GM19395 (cell line): ENCODE measurements around the gene TSC1.

Experiments used
- ATAC-seq: cut with Tn5 transposase; IDR thresholded peaks from one replicate; pipeline ENCODE4 v1.9.1; 2021; ENCODE audit warnings: mild to moderate bottlenecking, moderate library complexity; ENCODE audit not compliant: unreplicated experiment

Gene TSC1

GRCh38 chr9:132894346-132894745, 50.1 kb downstream of the TSC1 start:
- no peak for ATAC-seq

GRCh38 chr9:132892400-132892799, 52.0 kb downstream of the TSC1 start:
- ATAC-seq = no peak

DNA sequence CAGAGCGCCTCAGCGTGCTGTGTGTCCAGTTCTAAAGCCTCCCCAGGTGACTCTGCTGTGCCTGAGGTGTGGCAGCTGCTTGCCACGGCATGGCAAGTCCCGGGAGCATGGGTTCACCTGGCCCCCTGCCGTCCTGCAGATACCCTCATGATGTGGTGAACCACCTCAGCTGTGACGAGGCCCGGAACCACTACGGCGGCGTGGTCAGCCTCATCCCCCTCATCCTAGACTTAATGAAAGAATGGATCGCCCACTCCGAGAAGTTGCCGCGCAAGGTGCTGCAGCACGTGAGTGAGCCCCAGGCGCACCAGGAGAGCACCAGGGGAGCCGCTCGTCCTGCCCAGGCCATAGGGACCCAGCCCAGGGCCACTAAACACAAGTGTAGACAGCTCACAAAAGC, 56.3 kb downstream of the TSC1 start:
- ATAC-seq = no peak

- no peak for ATAC-seq
Measured at GRCh38 chr9:132887181-132888120, 57.0 kb downstream of the TSC1 start.

GRCh38 chr9:132886334-132886725, 58.1 kb downstream of the TSC1 start:
- ATAC-seq = no peak

GRCh38 chr9:132885720-132886333, 58.6 kb downstream of the TSC1 start:
- ATAC-seq = no peak

DNA sequence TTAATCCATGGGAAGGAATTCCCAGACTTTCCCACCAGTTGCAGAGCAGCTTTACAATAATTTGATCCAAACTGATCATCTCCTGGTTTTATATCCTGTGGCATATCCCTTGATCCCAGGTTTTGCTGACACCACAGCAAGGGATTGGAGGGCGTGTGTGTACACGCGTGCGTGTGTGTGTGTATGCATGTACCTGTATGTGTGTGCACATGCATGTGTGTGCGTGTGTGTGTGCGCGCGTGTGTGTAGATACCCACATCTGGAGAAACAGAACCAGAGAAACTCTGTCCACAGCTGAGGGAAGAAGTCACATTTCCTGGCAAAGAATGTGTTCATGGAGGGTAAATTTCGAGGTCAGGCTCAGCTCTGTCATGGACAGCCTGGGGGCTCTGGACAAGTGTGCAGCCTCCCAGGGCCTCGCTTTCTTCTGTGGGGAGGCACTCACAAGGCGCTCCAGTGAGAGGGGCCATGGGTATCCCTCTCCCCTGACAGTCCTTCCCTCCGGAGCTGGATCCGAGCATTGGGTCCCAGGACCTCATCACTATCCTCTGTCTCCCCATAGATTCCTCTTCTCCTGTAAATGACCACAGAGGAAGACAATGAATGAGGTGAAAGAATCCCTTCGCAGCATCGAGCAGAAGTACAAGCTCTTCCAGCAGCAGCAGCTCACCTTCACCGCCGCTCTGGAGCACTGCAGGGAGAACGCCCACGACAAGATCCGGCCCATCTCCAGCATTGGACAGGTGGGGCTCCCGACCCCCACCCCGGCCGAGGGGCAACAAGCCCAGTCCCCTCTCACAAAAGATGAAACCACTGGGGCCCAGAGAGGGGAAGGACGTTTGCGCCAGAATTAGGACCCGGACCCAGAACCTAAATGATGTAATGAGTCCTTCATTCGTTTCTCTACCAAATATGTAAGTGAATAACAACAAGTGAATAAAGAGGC, 60.8 kb downstream of the TSC1 start:
- no peak for ATAC-seq

DNA sequence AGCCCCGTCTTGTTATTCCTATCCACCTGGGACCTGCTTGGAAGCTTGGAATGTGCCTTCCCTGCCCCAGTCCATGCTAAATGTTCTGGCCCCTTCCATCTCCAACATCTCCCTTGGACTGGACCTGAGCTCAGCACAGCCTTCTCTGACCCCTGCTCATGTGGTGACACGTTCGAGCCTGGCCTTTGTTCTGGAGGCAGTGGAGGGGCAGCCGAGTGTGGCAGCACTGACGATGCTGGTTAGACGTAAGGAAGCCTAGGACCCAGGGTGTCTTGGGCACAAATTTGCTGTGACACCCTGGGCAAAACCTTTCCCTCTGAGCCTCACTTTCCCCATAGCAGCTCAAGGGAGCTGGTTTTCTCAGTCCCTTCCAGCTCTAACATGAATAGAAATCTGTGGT, 61.8 kb downstream of the TSC1 start:
- ATAC-seq = no peak

- ATAC-seq = no peak
Measured at GRCh38 chr9:132881826-132882225, 62.6 kb downstream of the TSC1 start.

DNA sequence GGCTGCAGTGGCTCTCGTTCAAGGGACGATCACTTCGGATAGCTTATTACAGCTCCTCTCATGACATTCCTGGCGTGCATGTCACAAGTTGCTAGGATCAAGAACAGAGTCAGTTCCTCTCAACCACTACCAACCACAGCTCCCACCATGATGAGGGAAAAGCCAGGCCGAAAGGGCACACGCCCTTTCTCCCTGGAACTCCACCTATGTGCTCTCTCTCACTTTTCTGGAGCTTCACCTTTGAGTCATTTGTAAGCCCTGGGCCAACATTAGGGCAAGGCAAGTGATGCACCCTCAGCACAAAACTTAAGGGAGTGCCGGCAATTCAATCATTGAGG, 64.1 kb downstream of the TSC1 start:
- no peak for ATAC-seq

GRCh38 chr9:132879457-132880323, 64.7 kb downstream of the TSC1 start:
- ATAC-seq = no peak

GRCh38 chr9:132878695-132879456, 65.5 kb downstream of the TSC1 start, which contains the start of gene SPACA9:
Gene SPACA9, plus strand, starts transcription at chr9:132878898. Its CDS starts 5,050 bp downstream, at chr9:132883948.
- no peak for ATAC-seq

DNA sequence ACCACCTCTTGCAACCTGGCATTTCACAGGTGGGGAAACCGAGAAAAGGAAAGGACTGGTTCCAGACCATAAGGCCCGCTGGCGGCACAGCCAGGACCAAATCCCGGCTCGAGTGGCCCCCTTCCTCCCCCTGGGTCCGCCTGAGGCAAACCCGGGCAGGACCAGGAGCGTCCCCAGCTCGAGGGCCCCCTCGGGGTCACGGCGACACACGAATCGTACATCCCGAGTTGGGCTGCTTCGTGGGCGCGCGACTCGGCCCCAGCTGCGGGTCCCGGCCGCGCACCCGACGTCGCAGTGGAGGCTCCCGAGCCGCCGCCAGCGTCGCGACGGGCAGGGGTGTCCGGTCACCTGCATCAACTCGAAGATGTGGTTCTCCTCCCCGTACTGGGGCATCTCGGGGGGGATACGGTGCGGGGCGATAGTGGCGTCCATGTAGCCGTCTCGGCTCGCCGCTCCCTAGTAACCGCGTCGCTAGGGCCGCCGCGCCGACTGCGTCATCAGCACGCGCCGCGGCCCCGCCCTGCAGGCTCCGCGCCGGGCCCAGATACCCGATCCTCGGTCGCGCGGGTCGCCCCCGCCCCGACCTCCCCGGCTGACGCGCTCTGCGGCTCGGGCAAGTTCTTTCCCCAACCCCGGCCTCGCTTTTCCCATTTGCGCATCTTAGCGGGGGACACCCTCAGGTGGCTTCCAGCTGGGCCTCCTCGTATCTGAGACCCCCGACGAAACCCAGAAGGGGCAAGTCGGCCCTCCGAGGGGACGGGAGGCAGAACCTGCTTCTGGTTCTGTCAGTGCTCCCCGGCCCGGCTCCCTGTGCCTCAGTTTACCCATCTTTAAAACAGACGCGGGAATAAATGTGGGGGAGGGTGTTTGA, 66.4 kb downstream of the TSC1 start, which contains the start of gene AK8:
AK8 (minus strand) TSS at position 461 of the 871 bp plus-strand sequence; CDS start at position 432, 29 bp downstream.
- no peak for ATAC-seq

DNA sequence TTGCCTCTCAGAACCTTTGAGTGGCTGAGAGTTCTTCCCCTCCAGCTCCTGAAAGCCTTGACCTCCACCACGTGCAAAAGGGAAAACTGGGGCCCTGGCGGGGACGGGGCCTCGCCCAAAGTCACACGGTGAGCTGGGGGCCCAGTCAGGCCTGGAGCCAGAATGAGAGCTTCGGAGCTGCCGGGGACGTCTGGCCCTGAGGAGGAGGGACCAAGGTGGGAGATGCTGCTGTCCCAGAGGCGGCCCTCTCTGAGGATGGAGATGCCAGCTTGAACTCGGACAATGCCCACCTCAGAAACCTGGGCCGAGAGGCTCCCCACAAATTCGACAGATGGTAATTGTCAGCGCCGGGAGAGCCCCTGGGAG, 67.0 kb downstream of the TSC1 start:
- no peak for ATAC-seq

DNA sequence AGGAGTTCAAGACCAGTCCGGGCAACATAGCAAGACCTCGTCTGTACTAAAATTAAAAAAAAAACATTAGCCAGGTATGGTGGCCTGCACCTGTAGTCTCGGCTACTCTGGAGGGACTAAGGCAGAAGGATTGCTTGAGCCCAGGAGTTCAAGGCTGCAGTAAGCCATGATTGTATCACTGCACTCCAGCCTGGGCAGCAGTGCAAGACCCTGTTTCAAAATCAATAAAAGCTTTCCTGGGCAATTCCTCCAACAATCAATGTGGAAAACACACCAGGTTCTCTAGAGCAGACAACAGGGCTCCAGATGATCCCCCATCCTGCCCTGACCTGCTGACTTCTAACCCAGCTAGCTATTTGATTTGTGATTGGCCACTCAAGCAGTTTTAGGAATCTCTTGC, 67.6 kb downstream of the TSC1 start:
- no peak for ATAC-seq

GRCh38 chr9:132875159-132875558, 69.3 kb downstream of the TSC1 start:
- no peak for ATAC-seq

DNA sequence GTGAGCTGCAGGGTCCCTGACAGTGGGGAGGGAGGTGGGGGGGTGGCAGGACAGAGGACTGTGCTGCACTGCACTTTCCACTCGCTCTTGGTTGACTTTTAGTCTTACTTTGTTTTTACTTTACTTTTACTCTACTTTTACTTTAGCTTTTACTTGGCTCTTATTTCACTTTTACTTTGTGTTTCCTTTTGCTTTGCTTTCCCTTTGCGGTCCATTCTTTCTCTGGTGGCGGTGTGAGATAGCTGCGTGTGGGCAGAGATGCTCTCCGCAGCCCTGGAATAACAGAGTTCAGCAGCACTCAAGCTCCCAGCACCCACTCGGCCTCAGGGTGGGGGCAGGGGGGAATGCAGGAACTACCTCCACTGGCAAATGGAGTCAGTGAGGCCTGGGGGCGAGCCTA, 71.0 kb downstream of the TSC1 start:
- ATAC-seq = no peak

DNA sequence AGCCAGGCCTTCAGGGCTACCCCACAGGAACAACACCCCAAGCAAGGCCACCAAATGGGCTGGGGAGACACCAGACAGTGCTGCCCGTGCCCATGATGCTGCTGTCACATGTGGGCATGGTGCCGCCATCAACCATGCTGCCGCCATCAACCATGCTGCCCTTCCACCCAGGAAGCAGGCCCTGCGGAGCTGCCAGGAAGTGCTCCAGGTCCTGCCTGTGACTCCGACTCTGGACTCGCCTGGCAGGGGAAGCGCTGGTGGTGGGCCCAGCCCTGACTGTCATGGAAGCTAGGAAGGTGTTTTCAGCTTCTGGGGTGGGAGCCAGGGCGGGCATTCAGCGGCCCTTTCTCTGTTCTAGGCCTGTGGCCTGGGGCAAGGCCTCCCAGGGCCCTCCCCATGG, 75.2 kb downstream of the TSC1 start:
- no peak for ATAC-seq

GRCh38 chr9:132866898-132867297, 77.5 kb downstream of the TSC1 start:
- no peak for ATAC-seq
